ENCODE data around the gene C3orf20.
A peak's percentile ranks its signal among the peaks of the same experiment; 100 is the strongest.

Gene C3orf20

DNA sequence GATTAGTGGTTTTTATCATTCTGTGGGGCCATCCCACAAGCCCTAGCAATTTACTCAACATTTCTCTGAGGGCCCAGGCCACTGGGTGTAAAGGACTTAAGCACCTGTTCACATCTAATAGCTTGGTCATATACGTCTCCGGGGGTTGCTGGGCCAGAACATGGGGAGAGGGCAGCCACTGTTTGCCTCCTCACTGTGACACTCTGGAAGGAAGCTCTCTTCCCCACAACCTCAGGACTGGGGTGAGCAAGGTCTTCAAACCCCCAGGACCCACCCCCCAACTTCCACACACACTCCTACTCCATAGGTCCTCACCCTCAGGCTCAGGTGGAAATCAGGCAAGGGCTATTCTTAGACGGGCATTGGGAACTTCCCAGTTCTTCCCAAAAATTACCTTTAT is 28.9 kb downstream of the C3orf20 start:
- H3K4me1 Mint-ChIP-seq = no peaks in the 10 kb centered on the region
- no peak overlapping the region for H3K4me3 Mint-ChIP-seq
- ATAC-seq (no peak), DNase-seq (no peak)
- no peaks in the 10 kb centered on the region for H3K9me3 Mint-ChIP-seq
- H3K27me3 Mint-ChIP-seq = no peaks in the 10 kb centered on the region
- H3K27ac Mint-ChIP-seq = peak overlapping the region in 1 of 2 donors; percentile 50

DNA sequence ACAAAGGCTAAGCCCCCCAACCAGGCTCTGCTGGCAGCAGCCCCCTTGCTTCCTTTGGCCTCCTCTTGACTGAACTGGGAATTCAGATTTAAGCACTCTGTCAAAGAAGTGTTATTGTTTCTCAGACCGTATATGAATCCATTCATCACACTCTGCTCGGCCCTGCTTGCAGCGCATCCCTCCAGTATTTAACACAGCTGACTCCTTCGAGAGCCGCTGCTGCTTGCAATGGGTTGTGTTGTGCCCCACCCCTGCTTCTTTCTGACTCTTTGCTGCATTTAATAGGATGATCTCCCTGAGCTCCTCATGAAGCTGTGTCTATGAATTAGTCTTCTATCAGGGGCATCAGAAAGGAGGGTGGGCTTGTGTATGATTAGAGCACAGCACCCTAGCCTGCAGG is 31.2 kb downstream of the C3orf20 start:
- Mint-ChIP-seq H3K4me3 (no peak overlapping the region), H3K4me1 (no peaks in the 10 kb centered on the region), H3K27me3 (no peaks in the 10 kb centered on the region), H3K9me3 (no peaks in the 10 kb centered on the region), H3K27ac (no peak overlapping the region)
- no peak for ATAC-seq
- no peak for DNase-seq

GRCh38 chr3:14716591-14716990 is 41.6 kb downstream of the C3orf20 start:
- Mint-ChIP-seq H3K4me3 (no peak overlapping the region), H3K27ac (no peak overlapping the region), H3K9me3 (peaks cover 5 to 7% of the 10 kb centered on the region in 2 donors), H3K27me3 (no peaks in the 10 kb centered on the region), H3K4me1 (no peaks in the 10 kb centered on the region)
- ATAC-seq = no peak
- no peak for DNase-seq

GRCh38 chr3:14717307-14717706 is 42.4 kb downstream of the C3orf20 start:
- Mint-ChIP-seq H3K9me3 (peaks cover 5 to 7% of the 10 kb centered on the region in 2 donors), H3K4me1 (no peaks in the 10 kb centered on the region), H3K4me3 (no peak overlapping the region), H3K27me3 (no peaks in the 10 kb centered on the region), H3K27ac (no peak overlapping the region)
- DNase-seq = no peak
- no peak for ATAC-seq

- DNase-seq (no peak), ATAC-seq (no peak)
- Mint-ChIP-seq H3K27ac (no peak overlapping the region), H3K9me3 (peaks cover 0 to under 1% of the 10 kb centered on the region in 2 donors), H3K4me1 (no peaks in the 10 kb centered on the region), H3K4me3 (no peak overlapping the region), H3K27me3 (no peaks in the 10 kb centered on the region)
Measured at GRCh38 chr3:14718539-14718938, 43.6 kb downstream of the C3orf20 start.

DNA sequence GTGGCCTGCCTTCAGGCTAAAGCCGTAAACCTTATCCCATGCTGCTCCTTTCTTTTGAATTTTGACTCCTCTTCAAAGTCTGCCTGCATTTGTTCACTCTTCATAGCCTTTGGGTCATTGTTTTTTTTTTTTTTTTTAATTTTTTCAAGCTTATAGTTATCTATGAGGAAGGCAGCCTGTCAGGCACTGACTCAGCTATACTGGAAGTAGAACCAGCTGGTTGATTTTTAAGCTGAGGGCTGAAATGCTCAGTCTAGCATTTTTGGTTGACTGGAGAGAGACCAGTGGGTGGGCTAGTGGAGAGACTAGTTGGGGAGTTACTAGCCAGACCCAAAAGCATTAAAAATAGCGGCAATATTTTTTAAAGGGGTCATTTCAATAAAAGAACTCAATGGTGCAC is 44.1 kb downstream of the C3orf20 start:
- no peak overlapping the region for H3K4me3 Mint-ChIP-seq
- H3K4me1 Mint-ChIP-seq = no peaks in the 10 kb centered on the region
- H3K27me3 Mint-ChIP-seq = no peaks in the 10 kb centered on the region
- DNase-seq (no peak), ATAC-seq (no peak)
- H3K27ac Mint-ChIP-seq = no peak overlapping the region
- H3K9me3 Mint-ChIP-seq = no peaks in the 10 kb centered on the region

GRCh38 chr3:14721126-14721864 is 46.4 kb downstream of the C3orf20 start:
- Mint-ChIP-seq H3K4me3 (no peak overlapping the region), H3K9me3 (no peaks in the 10 kb centered on the region), H3K4me1 (no peaks in the 10 kb centered on the region), H3K27ac (peak overlapping the region in 1 of 2 donors; percentile 72), H3K27me3 (no peaks in the 10 kb centered on the region)
- ATAC-seq = no peak
- DNase-seq = no peak

DNA sequence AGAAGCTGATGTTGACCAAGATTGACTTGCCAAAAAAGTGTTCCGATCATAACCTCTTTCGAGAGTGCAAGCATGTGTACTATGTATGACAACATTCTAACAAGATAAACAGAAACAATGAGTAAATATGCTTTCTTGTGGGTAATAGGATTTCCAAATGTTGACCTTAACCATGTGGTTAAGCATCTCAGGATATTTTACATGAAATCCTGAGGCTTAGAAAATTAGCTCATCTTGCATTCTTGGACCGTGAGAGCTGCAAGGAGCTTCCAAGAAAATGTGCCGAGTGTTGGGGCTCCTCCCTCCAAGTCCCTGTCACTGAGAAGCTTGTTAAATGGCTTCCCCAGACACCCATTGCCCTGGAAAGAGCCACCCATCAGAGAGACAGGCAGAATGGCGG is 50.1 kb downstream of the C3orf20 start:
- no peaks in the 10 kb centered on the region for H3K9me3 Mint-ChIP-seq
- ATAC-seq = no peak
- no peaks in the 10 kb centered on the region for H3K4me1 Mint-ChIP-seq
- H3K27ac Mint-ChIP-seq = no peak overlapping the region
- no peaks in the 10 kb centered on the region for H3K27me3 Mint-ChIP-seq
- no peak overlapping the region for H3K4me3 Mint-ChIP-seq
- no peak for DNase-seq

GRCh38 chr3:14725564-14726440 is 50.9 kb downstream of the C3orf20 start:
- no peaks in the 10 kb centered on the region for H3K27me3 Mint-ChIP-seq
- no peaks in the 10 kb centered on the region for H3K9me3 Mint-ChIP-seq
- DNase-seq (no peak), ATAC-seq (no peak)
- H3K4me1 Mint-ChIP-seq = no peaks in the 10 kb centered on the region
- no peak overlapping the region for H3K4me3 Mint-ChIP-seq
- H3K27ac Mint-ChIP-seq = peak overlapping the region in 1 of 2 donors; percentile 17

DNA sequence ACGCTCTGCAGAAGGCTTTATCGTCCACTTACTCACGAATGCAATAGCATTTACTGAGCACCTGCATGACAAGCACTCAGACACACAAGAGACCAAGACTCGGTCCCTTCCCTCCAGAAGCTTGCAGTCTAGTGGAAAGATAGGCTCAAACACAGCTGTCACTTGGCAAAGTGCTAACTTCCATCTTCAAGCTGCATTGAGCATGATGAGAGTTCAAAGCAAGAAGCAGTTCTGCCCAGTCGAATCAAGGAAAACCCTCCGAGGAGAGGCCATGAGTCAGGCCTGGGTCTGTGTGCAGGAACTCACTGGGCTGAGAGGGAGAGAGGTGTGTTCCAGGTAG is 51.5 kb downstream of the C3orf20 start:
- H3K27ac Mint-ChIP-seq = no peak overlapping the region
- H3K4me3 Mint-ChIP-seq = no peak overlapping the region
- H3K27me3 Mint-ChIP-seq = no peaks in the 10 kb centered on the region
- H3K9me3 Mint-ChIP-seq = no peaks in the 10 kb centered on the region
- DNase-seq (no peak), ATAC-seq (no peak)
- H3K4me1 Mint-ChIP-seq = no peaks in the 10 kb centered on the region

DNA sequence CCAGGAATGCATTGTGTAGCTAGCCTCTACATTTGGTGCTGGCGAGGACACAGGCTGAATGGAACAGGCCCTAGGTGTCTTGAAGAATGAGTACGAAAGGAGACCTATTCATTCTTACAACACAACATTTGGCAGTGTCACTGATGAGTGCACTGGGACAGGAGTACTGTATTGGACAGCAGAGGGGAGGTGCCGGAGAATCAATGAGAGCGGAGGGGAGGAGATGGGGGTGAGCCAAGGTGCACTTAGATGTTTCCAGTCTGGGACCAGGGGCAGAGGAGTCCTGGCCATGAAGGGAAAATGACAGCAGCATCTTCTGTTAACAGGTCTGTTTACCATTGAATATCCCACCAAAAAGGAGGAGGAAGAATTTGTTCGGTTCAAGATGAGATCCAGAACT is 53.2 kb downstream of the C3orf20 start:
- Mint-ChIP-seq H3K4me3 (no peak overlapping the region), H3K9me3 (no peaks in the 10 kb centered on the region), H3K27ac (no peak overlapping the region), H3K4me1 (no peaks in the 10 kb centered on the region), H3K27me3 (no peaks in the 10 kb centered on the region)
- DNase-seq = no peak
- no peak for ATAC-seq

DNA sequence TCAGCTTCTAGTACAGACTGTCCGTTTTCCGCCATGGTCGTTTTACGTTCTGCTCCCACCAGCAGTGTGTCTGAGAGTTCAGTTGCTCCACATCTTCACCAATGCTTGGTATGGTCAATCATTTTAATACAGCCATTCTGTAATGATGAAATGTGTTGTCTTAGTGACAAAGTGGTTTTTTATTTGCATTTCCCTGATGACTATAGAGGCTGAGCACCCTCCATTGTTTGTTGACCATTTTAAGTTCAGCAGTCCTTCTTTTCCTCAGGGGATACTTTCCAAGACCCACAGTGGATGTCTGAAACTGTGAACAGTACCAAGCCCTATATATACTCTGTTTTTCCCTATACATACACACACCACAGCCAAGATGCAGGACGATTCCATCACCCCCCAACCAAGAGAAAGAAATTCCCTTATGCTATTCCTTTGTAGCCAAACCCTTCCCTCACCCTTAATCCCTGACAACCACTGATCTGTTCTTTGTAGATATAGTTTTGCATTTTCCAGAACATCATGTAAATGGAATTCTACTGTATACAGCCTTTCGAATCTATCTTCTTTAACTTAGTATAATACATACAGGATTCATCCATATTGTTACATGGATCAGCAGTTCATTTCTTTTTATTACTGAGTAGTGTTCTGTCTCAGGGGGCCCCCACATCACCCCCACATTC is 55.9 kb downstream of the C3orf20 start:
- no peaks in the 10 kb centered on the region for H3K4me1 Mint-ChIP-seq
- ATAC-seq (no peak), DNase-seq (no peak)
- H3K4me3 Mint-ChIP-seq = no peak overlapping the region
- no peaks in the 10 kb centered on the region for H3K27me3 Mint-ChIP-seq
- no peak overlapping the region for H3K27ac Mint-ChIP-seq
- no peaks in the 10 kb centered on the region for H3K9me3 Mint-ChIP-seq

GRCh38 chr3:14740983-14741382 is 66.0 kb downstream of the C3orf20 start:
- DNase-seq = no peak
- H3K27me3 Mint-ChIP-seq = peaks cover 32% of the 10 kb centered on the region

DNA sequence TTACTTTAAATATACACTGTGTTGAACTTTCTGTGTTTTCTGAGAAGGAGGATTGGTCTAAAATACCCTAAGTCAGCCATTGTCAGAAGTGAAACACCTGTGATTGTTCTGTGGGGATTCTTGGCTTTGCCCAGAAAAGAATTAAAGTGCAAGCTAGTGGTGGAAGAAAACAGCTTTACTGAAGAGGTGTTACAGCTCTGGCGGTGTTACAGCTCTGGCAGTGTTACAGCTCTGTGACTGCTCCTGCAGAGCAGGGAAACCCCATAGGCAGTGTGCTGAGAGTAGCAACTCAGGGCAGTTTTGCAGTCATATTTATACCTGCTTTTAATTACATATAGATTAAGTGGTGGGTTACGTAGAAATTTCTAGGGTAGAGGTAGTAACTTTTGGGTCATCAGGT is 66.6 kb downstream of the C3orf20 start:
- no peak overlapping the region for H3K27ac Mint-ChIP-seq
- no peaks in the 10 kb centered on the region for H3K9me3 Mint-ChIP-seq

More at GRCh38 chr3:14740983-14741382, 66.0 kb downstream of the C3orf20 start:
- Mint-ChIP-seq H3K4me3 (no peak overlapping the region), H3K9me3 (no peaks in the 10 kb centered on the region), H3K4me1 (no peaks in the 10 kb centered on the region), H3K27ac (no peak overlapping the region)
- no peak for ATAC-seq

DNA sequence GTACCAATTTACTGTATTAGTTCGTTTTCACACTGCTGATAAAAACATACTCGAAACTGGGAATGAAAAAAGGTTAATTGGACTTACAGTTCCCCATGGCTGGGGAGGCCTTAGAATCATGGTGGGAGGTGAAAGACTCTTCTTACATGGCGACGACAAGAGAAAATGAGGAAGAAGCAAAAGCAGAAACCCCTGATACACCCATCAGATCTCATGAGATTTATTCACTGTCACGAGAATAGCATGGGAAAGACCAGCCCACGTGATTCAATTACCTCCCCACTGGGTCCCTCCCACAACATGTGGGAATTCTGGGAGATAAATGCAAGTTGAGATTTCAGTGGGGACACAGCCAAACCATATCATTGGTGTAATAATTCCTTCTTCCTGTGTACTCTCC is 69.6 kb downstream of the C3orf20 start:
- Mint-ChIP-seq H3K4me1 (no peaks in the 10 kb centered on the region), H3K4me3 (no peak overlapping the region), H3K27me3 (peaks cover 24% of the 10 kb centered on the region), H3K9me3 (no peaks in the 10 kb centered on the region), H3K27ac (no peak overlapping the region)
- ATAC-seq (no peak), DNase-seq (no peak)

More for the DNA sequence above, 66.6 kb downstream of the C3orf20 start:
- no peak for ATAC-seq
- H3K27me3 Mint-ChIP-seq = peaks cover 32% of the 10 kb centered on the region
- no peak for DNase-seq
- H3K4me3 Mint-ChIP-seq = no peak overlapping the region
- H3K4me1 Mint-ChIP-seq = no peaks in the 10 kb centered on the region

GRCh38 chr3:14750650-14751049 is 75.7 kb downstream of the C3orf20 start:
- no peaks in the 10 kb centered on the region for H3K27me3 Mint-ChIP-seq
- ATAC-seq (no peak), DNase-seq (no peak)
- no peak overlapping the region for H3K4me3 Mint-ChIP-seq
- H3K4me1 Mint-ChIP-seq = no peaks in the 10 kb centered on the region
- H3K27ac Mint-ChIP-seq = no peak overlapping the region
- H3K9me3 Mint-ChIP-seq = peaks cover 7 to 21% of the 10 kb centered on the region in 2 donors

Measured in stimulated activated naive CD8-positive, alpha-beta T cell treated with anti-CD3 and anti-CD28 coated beads, Interleukin-15, amount 100 ng/mL, for 72 hours (primary cell).